SK-N-SH (cell line): Measurements from ENCODE around the gene PIEZO2. TPM values are rescaled to one million over a fixed set of nuclear protein-coding genes. Genes with fewer than 3 reads are reported as not detected.

Source experiments
- CTCF ChIA-PET: fragments of 300-600, 350-600 bp; formaldehyde crosslinking; extraction: SDS; loops from one replicate; lab custom pipeline; 2021; lab: Yijun Ruan, JAX
- POLR2A ChIA-PET: fragments of 350-600 bp; sonication (Branson Sonifier 250); formaldehyde crosslinking; extraction: SDS; loops from one replicate; lab custom pipeline; 2020; ENCODE audit warnings: antibody characterized with exemption, inconsistent platforms; lab: Yijun Ruan, JAX
- DNase-seq: peaks from one replicate; pipeline ENCODE4 v3.0.0; 2012
- H2AFZ ChIP-seq: fragments of 200-600 bp; sonication (generic); 2 replicates; pipeline ENCODE4 v1.8.1; 2016; ENCODE audit warnings: antibody characterized with exemption, mild to moderate bottlenecking, low read depth
- H3F3A ChIP-seq: fragments of 200-600 bp; sonication (generic); replicated peaks from 2 replicates; pipeline ENCODE3; 2016; ENCODE audit warnings: antibody characterized with exemption, mild to moderate bottlenecking; ENCODE audit not compliant: insufficient read depth
- H3K27ac ChIP-seq, 2 experiments: fragments of 200-500 bp in 1 of 2; fragments of 200-600 bp in 1 of 2; sonication (Bioruptor generic) in 1 of 2; sonication (generic), shearing (Covaris generic) in 1 of 2; 2 replicates each; pipeline versions ENCODE4 v1.5.1 to v1.6.1; 2014 to 2016; ENCODE audit warnings: low read depth in 2 of 2, inconsistent platforms in 1 of 2, low read length in 1 of 2, mild to moderate bottlenecking in 1 of 2, mixed read lengths in 1 of 2
- H3K27me3 ChIP-seq: fragments of 200-600 bp; sonication (generic), shearing (Covaris generic); 2 replicates; pipeline ENCODE4 v1.6.1; 2016; ENCODE audit warnings: mixed run types; ENCODE audit not compliant: insufficient read depth
- H3K36me3 ChIP-seq, 2 experiments: fragments of 200-500 bp in 1 of 2; fragments of 200-600 bp in 1 of 2; sonication (Bioruptor generic) in 1 of 2; sonication (generic) in 1 of 2; replicated peaks in 1 of 2; 2 replicates each; pipeline versions ENCODE3 to v1.5.1; 2014 to 2016; ENCODE audit warnings: low read length in 1 of 2, mild to moderate bottlenecking in 1 of 2; ENCODE audit not compliant: insufficient read depth in 2 of 2, control insufficient read depth in 1 of 2
- H3K4me1 ChIP-seq, 2 experiments: fragments of 200-500 bp in 1 of 2; fragments of 200-600 bp in 1 of 2; sonication (Bioruptor generic) in 1 of 2; sonication (generic), shearing (Covaris generic) in 1 of 2; 2 replicates each; pipeline versions ENCODE4 v1.5.1 to v1.6.1; 2014 to 2016; ENCODE audit warnings: low read depth in 1 of 2, low read length in 1 of 2, mixed run types in 1 of 2; ENCODE audit not compliant: insufficient read depth in 2 of 2, control insufficient read depth in 1 of 2
- H3K4me2 ChIP-seq: fragments of 200-600 bp; sonication (generic), shearing (Covaris generic); 2 replicates; pipeline ENCODE4 v1.6.1; 2017; ENCODE audit warnings: mixed run types
- H3K4me3 ChIP-seq, 2 experiments: fragments of 200-500 bp in 1 of 2; fragments of 200-600 bp in 1 of 2; sonication (Bioruptor generic) in 1 of 2; sonication (generic), shearing (Covaris generic) in 1 of 2; 2 replicates each; pipeline versions ENCODE4 v1.5.1 to v1.8.1; 2014 to 2016; ENCODE audit warnings: low read depth in 2 of 2, inconsistent platforms in 1 of 2, low read length in 1 of 2, mild to moderate bottlenecking in 1 of 2, mixed read lengths in 1 of 2, moderate library complexity in 1 of 2
- H3K79me2 ChIP-seq: fragments of 200-600 bp; sonication (generic); 2 replicates; pipeline ENCODE4 v1.8.1; 2017; ENCODE audit warnings: mild to moderate bottlenecking; ENCODE audit not compliant: insufficient read depth
- H3K9ac ChIP-seq: fragments of 200-600 bp; sonication (generic); 2 replicates; pipeline ENCODE4 v1.6.1; 2017; ENCODE audit warnings: mixed run types
- H3K9me2 ChIP-seq: fragments of 200-600 bp; sonication (generic); 2 replicates; pipeline ENCODE4 v1.6.1; 2017; ENCODE audit warnings: mixed run types
- H3K9me3 ChIP-seq: fragments of 200-600 bp; sonication (generic); 2 replicates; pipeline ENCODE4 v1.6.1; 2017; ENCODE audit warnings: mixed run types, mild to moderate bottlenecking, moderate library complexity
- H4K20me1 ChIP-seq: fragments of 200-600 bp; sonication (generic); 2 replicates; pipeline ENCODE4 v1.6.1; 2017; ENCODE audit warnings: mild to moderate bottlenecking, mixed run types; ENCODE audit not compliant: insufficient read depth
- EP300 ChIP-seq, 2 experiments: IDR thresholded peaks; 2 replicates each; pipeline versions ENCODE4 v1.4.0 to v1.6.1; 2012; ENCODE audit warnings: borderline replicate concordance in 1 of 2, low read depth in 1 of 2, low read length in 1 of 2
- FOXJ3 ChIP-seq: sonication (generic); formaldehyde crosslinking; IDR thresholded peaks from 2 replicates; pipeline ENCODE4 v1.5.1; 2020; ENCODE audit warnings: mild to moderate bottlenecking, missing genetic modification reagents
- GATA2 ChIP-seq: sonication (generic); formaldehyde crosslinking; IDR thresholded peaks from 2 replicates; pipeline ENCODE4 v1.5.0; 2020; ENCODE audit warnings: mild to moderate bottlenecking, missing genetic modification reagents
- IRF3 ChIP-seq: fragments of 150-350 bp; IDR thresholded peaks from 2 replicates; pipeline ENCODE4 v1.6.1; 2016; ENCODE audit warnings: mild to moderate bottlenecking, low read depth, low read length
- JUND ChIP-seq: IDR thresholded peaks from 2 replicates; pipeline ENCODE4 v1.4.0; 2012
- MAX ChIP-seq: IDR thresholded peaks from 2 replicates; pipeline ENCODE4 v1.4.0; 2012; ENCODE audit warnings: low read depth
- MEF2A ChIP-seq: IDR thresholded peaks from 2 replicates; pipeline ENCODE4 v1.4.0; 2012; ENCODE audit warnings: low read depth, borderline replicate concordance
- MXI1 ChIP-seq: IDR thresholded peaks from 2 replicates; pipeline ENCODE4 v1.6.1; 2012; ENCODE audit warnings: mild to moderate bottlenecking, low read depth, low read length, improper control_type of control experiment
- NFIC ChIP-seq: IDR thresholded peaks from 2 replicates; pipeline ENCODE4 v1.4.0; 2012; ENCODE audit warnings: borderline replicate concordance
- NRF1 ChIP-seq: IDR thresholded peaks from 2 replicates; pipeline ENCODE4 v1.6.1; 2012; ENCODE audit warnings: low read depth, mild to moderate bottlenecking, low read length
- POLR2AphosphoS5 ChIP-seq: IDR thresholded peaks from 2 replicates; pipeline ENCODE4 v1.6.1; 2012; ENCODE audit warnings: low read depth, low read length
- RAD21 ChIP-seq: IDR thresholded peaks from 2 replicates; pipeline ENCODE4 v1.6.1; 2012; ENCODE audit warnings: mild to moderate bottlenecking, low read length
- RCOR1 ChIP-seq: fragments of 150-350 bp; IDR thresholded peaks from 2 replicates; pipeline ENCODE4 v1.6.1; 2017; ENCODE audit warnings: antibody characterized with exemption, low read length
- REST ChIP-seq: IDR thresholded peaks from 2 replicates; pipeline ENCODE4 v1.6.1; 2012; ENCODE audit warnings: mild to moderate bottlenecking, low read depth, low read length, moderate library complexity
- TAF1 ChIP-seq: IDR thresholded peaks from 2 replicates; pipeline ENCODE4 v1.6.1; 2012; ENCODE audit warnings: low read depth, mild to moderate bottlenecking, low read length, moderate library complexity, borderline replicate concordance
- TCF12 ChIP-seq: IDR thresholded peaks from 2 replicates; pipeline ENCODE4 v1.4.0; 2012
- USF1 ChIP-seq: IDR thresholded peaks from 2 replicates; pipeline ENCODE4 v1.4.0; 2012; ENCODE audit warnings: low read depth, borderline replicate concordance
- YY1 ChIP-seq: IDR thresholded peaks from 2 replicates; pipeline ENCODE4 v1.4.0; 2012; ENCODE audit warnings: low read depth, mild to moderate bottlenecking
- ZBTB33 ChIP-seq: IDR thresholded peaks from 2 replicates; pipeline ENCODE4 v1.4.0; 2012; ENCODE audit warnings: low read depth, borderline replicate concordance
- WGBS: methylation state at CpG from one replicate; pipeline ENCODE4 v1.1.6; 2017; ENCODE audit warnings: low lambda C conversion rate; 5-methylcytosine and 5-hydroxymethylcytosine counted together
- polyA plus RNA-seq, 3 experiments: library from polyadenylated mRNA; depleted of rRNA; stranded (reverse); fragments of >200 nt; gene quantifications; 2 replicates each; pipeline ENCODE4 v1.2.3, GENCODE V29; 2012

The PIEZO2 gene
- polyA plus RNA-seq, 1 of the 3 experiments (the other 2 are of a cell fraction), result not detected

- WGBS, result 0% methylated on average over 4 of the region's 4 CpGs
- TF ChIP-seq YY1 (no peak), GATA2 (no peak), MXI1 (no peak), USF1 (no peak), FOXJ3 (CRISPR knock-in tag) (no peak), TCF12 (no peak)
- Histone ChIP-seq H3K4me2 (no peak overlapping the region), H3K27ac (no peak overlapping the region), H3K9me3 (no peaks in the 10 kb centered on the region), H3K4me1 (no peaks in the 10 kb centered on the region), H3K9ac (no peak overlapping the region), H3F3A (no peaks in the 10 kb centered on the region), H4K20me1 (no peaks in the 10 kb centered on the region), H3K79me2 (no peaks in the 10 kb centered on the region), H3K9me2 (no peaks in the 10 kb centered on the region), H3K4me3 (no peak overlapping the region), H3K27me3 (peaks cover 17% of the 10 kb centered on the region; the same call in 1 of the 2 replicates), H3K36me3 (no peaks in the 10 kb centered on the region), H2AFZ (no peak overlapping the region)
- CTCF ChIA-PET, result no interaction called here
- DNase-seq, result no peak
- POLR2A ChIA-PET, result no interaction called here
These were observed 123.7 kb downstream of the PIEZO2 start for GRCh38 chr18:11025671-11026070.

GRCh38 chr18:11024928-11025669 lies 124.3 kb downstream of the PIEZO2 start:
- ChIA-PET POLR2A (no interaction called here), CTCF (no interaction called here)
- DNase-seq, result no peak
- Histone ChIP-seq H3K27me3 (peaks cover 17% of the 10 kb centered on the region; the same call in 1 of the 2 replicates), H3K27ac (no peak overlapping the region), H3K4me1 (no peaks in the 10 kb centered on the region), H2AFZ (no peak overlapping the region), H3K9ac (no peak overlapping the region), H3K36me3 (no peaks in the 10 kb centered on the region), H3K79me2 (no peaks in the 10 kb centered on the region), H3K4me2 (no peak overlapping the region), H3K9me2 (no peaks in the 10 kb centered on the region), H4K20me1 (no peaks in the 10 kb centered on the region), H3F3A (no peaks in the 10 kb centered on the region), H3K4me3 (no peak overlapping the region), H3K9me3 (no peaks in the 10 kb centered on the region)
- 33% methylated on average over 13 of the region's 13 CpGs for WGBS
- TF ChIP-seq EP300 (IDR thresholded peaks at IDR 0.05; ENCODE audit: borderline replicate concordance in 1 of 2, low read depth in 1 of 2, low read length in 1 of 2) (no peak), RCOR1 (no peak), TAF1 (no peak), MAX (no peak), TCF12 (no peak), POLR2AphosphoS5 (no peak), USF1 (no peak), YY1 (no peak), ZBTB33 (no peak), REST (no peak), RAD21 (no peak), IRF3 (no peak), MEF2A (no peak), JUND (no peak), NRF1 (no peak), GATA2 (no peak), NFIC (no peak)
